Uterus (tissue), 4 donors: ENCODE measurements around the gene ZNF600. TPM values are rescaled to one million over a fixed set of nuclear protein-coding genes. Genes with fewer than 3 reads are reported as not detected.
"Not testable (repeated sequence)": the region's sequence is repeated elsewhere in the genome, so short reads cannot be mapped to it uniquely, and the experiment has no call there.

Experiments used
- DNase-seq, 2 donors: peaks; one replicate each; pipeline ENCODE4 v3.0.0-alpha.2; 2019 to 2020
- H3K27ac ChIP-seq, 2 donors: fragments of 200-600 bp; sonication (generic); 1 replicate in 1 of 2; 2 replicates in 1 of 2; pipeline ENCODE4 v1.5.1; 2016 to 2018
- H3K27me3 ChIP-seq, 2 donors: fragments of 200-600 bp; sonication (generic); one replicate each; pipeline ENCODE4 v1.5.1; 2018 to 2019; ENCODE audit warnings: control low read depth in 1 of 2
- H3K36me3 ChIP-seq, 2 donors: fragments of 200-600 bp; sonication (generic); one replicate each; pipeline ENCODE4 v1.5.1; 2019; ENCODE audit warnings: control low read depth in 1 of 2
- H3K4me1 ChIP-seq, 2 donors: fragments of 200-600 bp; sonication (generic); one replicate each; pipeline ENCODE4 v1.5.1; 2018 to 2019; ENCODE audit warnings: control low read depth in 1 of 2
- H3K4me3 ChIP-seq, 2 donors: fragments of 200-600 bp; sonication (generic); 1 replicate in 1 of 2; 2 replicates in 1 of 2; pipeline ENCODE4 v1.5.1; 2018 to 2019; ENCODE audit warnings: mild to moderate bottlenecking in 1 of 2
- H3K9me3 ChIP-seq, 2 donors: fragments of 200-600 bp; sonication (generic); one replicate each; pipeline ENCODE4 v1.5.1; 2019; ENCODE audit warnings: control low read depth in 1 of 2
- CTCF ChIP-seq, 4 experiments: fragments of 200-600 bp in 2 of 4; fragments of 450-650 bp in 2 of 4; sonication (generic) in 2 of 4; IDR thresholded peaks; one replicate each; pipeline ENCODE4 v1.5.1; 2016 to 2019; ENCODE audit warnings: antibody characterized with exemption in 4 of 4, mild to moderate bottlenecking in 2 of 4, moderate library complexity in 1 of 4
- POLR2A ChIP-seq, 2 donors: fragments of 450-650 bp; IDR thresholded peaks; one replicate each; pipeline ENCODE4 v1.6.1; 2016; ENCODE audit warnings: antibody characterized with exemption in 2 of 2, mild to moderate bottlenecking in 1 of 2, moderate library complexity in 1 of 2
- intact Hi-C: fragments of 100-400 bp; cut with DNase I; formaldehyde crosslinking; loops from one replicate; pipeline ENCODE4 v1.15.1; 2023; ENCODE audit warnings: low total_unique reads
- total RNA-seq, 4 donors: library from RNA; depleted of rRNA in 3 of 4; stranded (reverse); fragments of >200 nt in 3 of 4; gene quantifications; one replicate each; pipeline versions ENCODE4 v1.1.0 to v1.2.4, GENCODE V29; 2014 to 2023
- donor health status: DM: yes; HTN: yes; CAD: no.

ZNF600 gene
- total RNA-seq, 4 donors from 2014 or later, result 6.2 to 14.5 (median 8.0) TPM

DNA sequence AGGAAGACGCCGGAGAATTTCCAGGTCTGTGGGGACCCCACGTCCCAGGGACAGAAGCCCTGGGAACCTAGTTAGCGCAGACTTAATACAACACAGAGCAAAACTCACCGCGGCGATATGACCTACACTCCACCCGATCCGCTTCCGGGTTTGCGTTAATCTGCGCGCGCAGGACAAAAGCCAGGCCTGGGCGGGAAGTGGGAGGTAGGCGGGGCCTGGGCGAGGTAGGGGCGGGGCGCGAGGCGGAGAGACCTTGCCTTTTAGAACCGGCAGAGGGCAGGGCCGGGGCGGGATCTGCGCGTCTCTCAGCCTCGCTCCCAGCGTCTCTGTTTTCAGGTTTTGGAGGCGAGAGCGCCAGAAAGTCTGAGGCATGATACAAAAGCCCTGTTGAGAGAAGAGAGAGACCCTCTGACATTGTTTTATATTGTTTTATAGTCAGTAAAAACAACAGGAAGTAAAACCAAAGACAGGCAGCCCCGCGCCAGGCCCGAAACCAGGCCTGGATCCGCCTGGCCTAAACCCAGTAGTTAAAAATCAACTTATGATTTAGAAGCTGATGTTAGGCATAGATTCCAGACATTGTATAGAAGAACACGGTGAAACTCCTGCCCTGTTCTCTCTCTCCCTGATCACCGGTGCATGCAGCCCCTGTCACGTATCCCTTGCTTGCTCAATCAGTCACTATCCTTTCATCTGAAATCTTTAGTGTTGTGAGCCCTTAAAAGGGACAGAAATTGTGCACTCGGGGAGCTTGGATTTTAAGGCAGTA is 51.5 kb downstream of the ZNF600 start, which contains the start of gene ZNF611:
ZNF611 (minus strand) TSS at position 152 of the 769 bp plus-strand sequence. CDS start 19,150 bp downstream, outside the sequence.
- peak; percentile 82 to 90 for TF ChIP-seq POLR2A (IDR thresholded peaks at IDR 0.05)
- TF ChIP-seq CTCF (IDR thresholded peaks at IDR 0.05), result peak; percentile 56 to 90 (median 82)
- H3K27me3 ChIP-seq, result no peaks in the 10 kb centered on the region
- no peaks in the 10 kb centered on the region for H3K9me3 ChIP-seq
- peak within 1 kb of the TSS; percentile 66 to 89 for H3K4me3 ChIP-seq
- H3K36me3 ChIP-seq, result no peaks in the 10 kb centered on the region
- H3K27ac ChIP-seq, result peak within 1 kb of the TSS; percentile 88 to 91
- peak; percentile 98 to 99 for DNase-seq
- H3K4me1 ChIP-seq, result no peaks in the 10 kb centered on the region
- intact Hi-C loops, result no loop called here

- intact Hi-C loops, result no loop called here
- Histone ChIP-seq H3K27me3 (no peaks in the 10 kb centered on the region), H3K4me3 (peak overlapping the region; percentile 66 to 89), H3K9me3 (no peaks in the 10 kb centered on the region), H3K4me1 (no peaks in the 10 kb centered on the region), H3K36me3 (no peaks in the 10 kb centered on the region), H3K27ac (peak overlapping the region; percentile 88 to 91)
- TF ChIP-seq CTCF (IDR thresholded peaks at IDR 0.05), result no peak
- no peak for TF ChIP-seq POLR2A (IDR thresholded peaks at IDR 0.05)
- peak; percentile 21 to 22 for DNase-seq
These were observed 52.2 kb downstream of the ZNF600 start for GRCh38 chr19:52734331-52734892.

- H3K36me3 ChIP-seq, H3K4me3 ChIP-seq, H3K27ac ChIP-seq, H3K4me1 ChIP-seq, H3K27me3 ChIP-seq, DNase-seq, H3K9me3 ChIP-seq, intact Hi-C loops: not testable (repeated sequence)
These were observed 60.5 kb downstream of the ZNF600 start for GRCh38 chr19:52726051-52726450.

DNA sequence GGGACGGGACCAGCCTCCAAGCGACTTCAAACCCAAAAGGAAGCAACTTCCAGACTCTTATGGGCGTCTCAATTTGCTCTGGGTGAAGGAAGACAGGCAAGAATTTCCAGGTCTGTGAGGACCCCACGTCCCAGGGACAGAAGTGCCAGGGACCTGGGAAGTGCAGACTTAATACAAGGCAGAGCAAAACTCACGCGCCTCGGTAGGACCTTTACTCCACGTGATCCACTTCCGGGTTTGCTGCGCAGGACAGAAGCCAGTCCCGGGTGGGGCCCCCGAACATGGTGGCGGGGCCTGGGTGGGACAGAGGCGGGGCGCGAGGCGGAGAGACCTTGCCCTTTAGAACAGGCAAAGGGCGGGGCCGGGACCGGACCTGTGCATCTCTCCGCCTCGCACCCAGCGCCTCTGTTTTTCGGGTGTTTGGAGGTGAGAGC is 61.0 kb downstream of the ZNF600 start:
- TF ChIP-seq POLR2A (IDR thresholded peaks at IDR 0.05) (no peak), CTCF (IDR thresholded peaks at IDR 0.05) (no peak)

GRCh38 chr19:52724701-52725514 is 61.7 kb downstream of the ZNF600 start:
- Histone ChIP-seq H3K36me3 (no peaks in the 10 kb centered on the region), H3K9me3 (no peaks in the 10 kb centered on the region)
- no peak for TF ChIP-seq POLR2A (IDR thresholded peaks at IDR 0.05)
- TF ChIP-seq CTCF (IDR thresholded peaks at IDR 0.05), result no peak

More for the DNA sequence above, 61.0 kb downstream of the ZNF600 start:
- Histone ChIP-seq H3K27me3 (no peaks in the 10 kb centered on the region), H3K36me3 (no peaks in the 10 kb centered on the region), H3K4me3 (no peak overlapping the region), H3K4me1 (no peaks in the 10 kb centered on the region), H3K9me3 (no peaks in the 10 kb centered on the region), H3K27ac (no peak overlapping the region)
- no peak for DNase-seq
- intact Hi-C loops, result no loop called here

GRCh38 chr19:52723907-52724598 is 62.5 kb downstream of the ZNF600 start:
- H3K4me1 ChIP-seq, H3K9me3 ChIP-seq, intact Hi-C loops, DNase-seq, H3K27me3 ChIP-seq, H3K27ac ChIP-seq, H3K36me3 ChIP-seq, H3K4me3 ChIP-seq: not testable (repeated sequence)

More at GRCh38 chr19:52724701-52725514, 61.7 kb downstream of the ZNF600 start:
- Histone ChIP-seq H3K27ac (no peak overlapping the region), H3K4me1 (no peaks in the 10 kb centered on the region), H3K27me3 (no peaks in the 10 kb centered on the region), H3K4me3 (no peak overlapping the region)
- DNase-seq, result no peak
- intact Hi-C loops, result no loop called here
